A549 treated with RU486 at 1 μM for 4 hours (cell line): ENCODE data around the gene IGSF10. TPM values are rescaled to one million over a fixed set of nuclear protein-coding genes. Genes with fewer than 3 reads are reported as not detected.

Experiments used
- total RNA-seq: library from RNA; stranded (reverse); fragments of 200-300 nt; extraction: Qiagen RNA extraction; gene quantifications from 5 replicates; pipeline ENCODE4 v1.2.3, GENCODE V29; 2022; ENCODE audit warnings: low read depth

Gene IGSF10, protein sequence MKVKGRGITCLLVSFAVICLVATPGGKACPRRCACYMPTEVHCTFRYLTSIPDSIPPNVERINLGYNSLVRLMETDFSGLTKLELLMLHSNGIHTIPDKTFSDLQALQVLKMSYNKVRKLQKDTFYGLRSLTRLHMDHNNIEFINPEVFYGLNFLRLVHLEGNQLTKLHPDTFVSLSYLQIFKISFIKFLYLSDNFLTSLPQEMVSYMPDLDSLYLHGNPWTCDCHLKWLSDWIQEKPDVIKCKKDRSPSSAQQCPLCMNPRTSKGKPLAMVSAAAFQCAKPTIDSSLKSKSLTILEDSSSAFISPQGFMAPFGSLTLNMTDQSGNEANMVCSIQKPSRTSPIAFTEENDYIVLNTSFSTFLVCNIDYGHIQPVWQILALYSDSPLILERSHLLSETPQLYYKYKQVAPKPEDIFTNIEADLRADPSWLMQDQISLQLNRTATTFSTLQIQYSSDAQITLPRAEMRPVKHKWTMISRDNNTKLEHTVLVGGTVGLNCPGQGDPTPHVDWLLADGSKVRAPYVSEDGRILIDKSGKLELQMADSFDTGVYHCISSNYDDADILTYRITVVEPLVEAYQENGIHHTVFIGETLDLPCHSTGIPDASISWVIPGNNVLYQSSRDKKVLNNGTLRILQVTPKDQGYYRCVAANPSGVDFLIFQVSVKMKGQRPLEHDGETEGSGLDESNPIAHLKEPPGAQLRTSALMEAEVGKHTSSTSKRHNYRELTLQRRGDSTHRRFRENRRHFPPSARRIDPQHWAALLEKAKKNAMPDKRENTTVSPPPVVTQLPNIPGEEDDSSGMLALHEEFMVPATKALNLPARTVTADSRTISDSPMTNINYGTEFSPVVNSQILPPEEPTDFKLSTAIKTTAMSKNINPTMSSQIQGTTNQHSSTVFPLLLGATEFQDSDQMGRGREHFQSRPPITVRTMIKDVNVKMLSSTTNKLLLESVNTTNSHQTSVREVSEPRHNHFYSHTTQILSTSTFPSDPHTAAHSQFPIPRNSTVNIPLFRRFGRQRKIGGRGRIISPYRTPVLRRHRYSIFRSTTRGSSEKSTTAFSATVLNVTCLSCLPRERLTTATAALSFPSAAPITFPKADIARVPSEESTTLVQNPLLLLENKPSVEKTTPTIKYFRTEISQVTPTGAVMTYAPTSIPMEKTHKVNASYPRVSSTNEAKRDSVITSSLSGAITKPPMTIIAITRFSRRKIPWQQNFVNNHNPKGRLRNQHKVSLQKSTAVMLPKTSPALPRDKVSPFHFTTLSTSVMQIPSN (N-terminal part only)
- 0.49 to 0.82 TPM (median 0.55 TPM) in 5 replicates for total RNA-seq

DNA sequence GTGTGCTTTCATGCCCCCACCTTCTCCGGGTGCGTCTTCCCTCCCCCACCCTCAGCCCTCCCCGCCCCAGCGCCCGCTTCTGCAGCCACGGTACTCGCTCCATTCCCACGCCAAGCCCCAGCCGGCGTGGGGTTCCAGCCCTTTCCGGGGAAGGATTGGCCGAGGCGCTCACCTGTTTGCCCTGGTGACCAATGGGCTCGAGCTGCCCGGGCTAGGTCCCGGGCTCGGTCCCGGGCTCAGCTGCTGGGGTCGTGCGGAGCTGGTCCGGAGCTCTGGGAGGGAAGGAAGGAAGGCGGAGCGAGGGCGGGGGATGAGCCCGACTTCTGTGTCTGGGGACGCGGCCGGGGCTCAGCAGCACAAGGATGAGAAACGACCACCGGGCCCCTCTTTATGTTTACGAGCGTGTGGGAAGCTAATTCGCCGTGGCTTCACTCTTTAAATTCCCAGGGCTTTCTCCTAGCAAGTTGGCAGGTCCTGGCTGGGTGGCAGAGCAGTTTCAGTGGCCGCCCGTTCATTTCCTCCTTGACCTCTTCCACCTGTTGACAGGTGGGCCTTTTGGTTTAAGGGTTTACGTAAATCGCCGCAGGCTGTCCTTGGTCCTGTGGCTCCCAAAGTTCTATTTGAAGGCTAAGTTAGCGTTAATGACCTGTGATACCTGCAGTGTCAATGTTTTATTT, at the start of gene IGSF10:
IGSF10 (minus strand) TSS at position 288 of the 677 bp plus-strand sequence. CDS start 2,352 bp downstream, outside the sequence.

Other genes starting within 250 kb of the IGSF10 start
- not detected in 5 replicates for gene P2RY14, start 182.5 kb downstream of the IGSF10 start, total RNA-seq
- 0.94 to 1.9 TPM (median 1.6 TPM) in 5 replicates for gene GPR87, start 144.2 kb downstream of the IGSF10 start, total RNA-seq
- not detected in 5 replicates for gene P2RY13, start 131.5 kb downstream of the IGSF10 start, total RNA-seq
- gene P2RY12, start 76.3 kb downstream of the IGSF10 start, total RNA-seq = not detected in 5 replicates